Measurements from ENCODE around the gene INSYN1.
"Not testable (repeated sequence)": the region's sequence is repeated elsewhere in the genome, so short reads cannot be mapped to it uniquely, and the experiment has no call there.

Gene INSYN1, protein sequence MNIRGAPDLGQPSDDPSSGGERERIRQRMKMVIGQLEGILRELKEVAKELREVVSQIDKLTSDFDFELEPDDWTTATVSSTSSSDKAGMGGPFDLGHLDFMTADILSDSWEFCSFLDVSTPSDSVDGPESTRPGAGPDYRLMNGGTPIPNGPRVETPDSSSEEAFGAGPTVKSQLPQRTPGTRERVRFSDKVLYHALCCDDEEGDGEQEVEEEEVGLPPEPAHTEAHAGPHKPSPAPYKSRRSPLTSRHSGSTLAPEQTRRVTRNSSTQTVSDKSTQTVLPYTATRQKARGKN

DNA sequence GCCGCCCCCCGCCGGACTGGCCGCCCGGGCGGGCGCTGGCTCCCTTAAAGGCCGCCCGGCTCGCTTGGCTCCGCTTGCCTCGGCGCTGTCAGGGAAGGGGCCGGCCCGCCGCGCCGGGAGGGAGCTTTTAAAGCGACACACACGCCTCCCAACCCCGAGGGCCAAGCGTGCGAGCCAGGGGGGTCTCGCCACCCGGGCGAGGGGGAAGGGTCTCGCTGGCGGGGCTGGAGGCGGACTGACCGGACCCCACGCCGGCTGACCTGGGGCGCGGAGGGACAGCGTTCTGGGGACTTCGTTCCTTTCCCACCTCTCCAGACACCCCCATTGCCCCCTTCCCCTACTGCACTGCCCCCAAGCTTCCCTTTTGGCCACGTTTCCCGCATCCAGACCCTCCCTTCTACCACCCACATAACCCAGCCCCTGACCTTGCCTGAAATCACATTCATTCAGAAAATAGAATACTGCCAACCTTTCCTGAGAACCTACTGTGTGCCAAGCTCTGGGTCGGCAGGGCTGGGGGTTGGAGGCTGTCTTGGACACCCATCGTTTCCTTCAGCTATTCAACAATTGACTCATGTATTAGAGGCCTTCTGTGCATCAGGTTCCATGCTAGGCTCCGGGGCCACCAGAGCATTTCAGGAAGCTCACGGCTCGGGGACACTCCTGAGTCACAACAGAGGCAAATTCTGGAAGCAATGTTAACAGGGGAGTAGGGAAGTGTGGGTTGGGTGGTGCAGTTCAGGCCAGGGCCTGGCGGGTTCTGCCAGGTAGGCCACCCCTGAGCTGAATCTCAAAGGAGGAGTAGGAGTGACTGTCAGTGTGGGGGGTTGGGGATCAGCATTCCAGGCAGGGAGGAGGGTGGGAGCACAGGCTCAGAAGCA is at the start of gene INSYN1:
INSYN1 (minus strand) TSS at position 102 of the 881 bp plus-strand sequence. CDS start 2,221 bp downstream, outside the sequence.
- no peak for DNase-seq

DNA sequence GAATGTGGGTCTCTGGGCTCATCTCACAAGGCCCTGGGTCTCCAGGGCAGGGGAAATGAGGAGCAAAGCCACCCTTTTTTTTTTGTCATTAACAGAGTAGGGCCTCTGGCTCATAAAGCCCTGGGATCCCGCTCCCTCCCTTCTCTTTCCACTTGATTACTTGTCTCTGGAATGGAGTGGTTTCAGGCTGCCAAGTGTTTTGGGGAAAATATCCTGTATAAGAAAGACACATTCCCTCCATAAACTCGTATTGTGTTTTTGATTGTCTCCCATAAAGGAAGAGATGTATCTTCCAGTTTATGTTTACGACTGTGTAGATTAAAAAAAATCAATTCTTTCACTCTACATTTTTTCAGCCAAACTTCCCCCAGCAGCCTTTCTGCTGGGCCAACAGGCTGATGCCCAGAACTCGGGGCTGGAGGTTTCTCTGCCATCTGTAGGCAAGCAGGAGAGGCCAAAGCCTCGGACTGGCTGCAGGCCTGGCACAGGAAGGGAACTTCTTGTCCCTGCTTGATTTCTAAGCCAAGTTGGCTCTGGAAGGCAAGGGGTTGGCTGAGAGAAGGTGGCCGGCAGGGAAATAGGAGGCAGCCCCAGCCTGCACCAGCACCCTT is 49.4 kb upstream of the INSYN1 start:
- DNase-seq = no peak

DNA sequence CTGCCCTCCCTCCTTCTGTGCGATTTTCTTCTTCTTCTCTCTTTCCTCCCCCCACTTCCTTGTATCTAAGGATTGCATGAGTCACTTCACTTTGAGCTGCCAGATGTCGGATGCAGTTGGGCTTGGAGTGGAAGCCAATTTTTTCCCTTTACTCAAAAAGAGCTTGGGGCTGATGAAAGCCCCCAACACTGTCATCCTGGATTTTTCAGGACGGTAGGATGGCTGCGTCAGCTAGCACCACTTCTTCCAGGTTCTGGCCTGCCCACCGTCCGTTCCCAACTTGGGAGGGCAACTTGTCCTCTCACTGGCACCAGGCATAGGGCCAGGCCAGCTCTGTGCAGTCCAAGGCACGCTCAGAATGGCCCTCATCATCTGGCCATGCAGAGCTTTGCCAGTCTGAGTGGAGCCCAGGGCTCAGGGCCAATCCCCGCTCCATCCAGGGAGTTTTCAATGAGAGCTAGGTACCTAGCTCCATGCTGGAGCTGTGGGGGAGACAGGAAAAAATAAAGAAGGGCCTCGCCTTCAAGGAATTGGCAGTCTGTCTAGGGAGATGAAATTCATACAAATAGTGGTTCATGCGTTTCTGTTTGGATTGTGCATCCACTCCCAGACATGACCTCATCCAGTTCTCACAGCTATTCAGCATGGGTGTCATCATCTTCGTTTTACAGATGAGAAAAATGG is 47.7 kb upstream of the INSYN1 start:
- no peak for DNase-seq

DNA sequence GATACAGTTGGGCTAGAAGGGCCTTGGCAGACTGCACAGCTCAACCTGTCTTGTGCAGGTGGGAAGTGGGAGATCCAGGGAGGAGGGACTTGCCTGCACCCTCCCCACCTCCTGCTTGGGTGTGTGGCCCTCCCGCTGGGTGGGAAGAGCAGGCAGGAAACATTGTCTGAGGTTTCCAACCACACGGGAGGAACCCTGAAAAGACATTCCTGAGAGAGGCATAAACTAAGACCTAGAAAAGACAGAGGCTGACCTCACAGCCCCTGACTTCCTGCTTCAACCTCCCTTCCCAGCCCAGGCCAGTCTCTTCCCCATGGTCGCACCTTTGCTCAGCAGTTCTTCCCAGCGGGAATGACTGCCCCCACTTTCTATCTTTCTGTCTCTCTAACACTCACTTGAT is 46.3 kb upstream of the INSYN1 start:
- DNase-seq = no peak

DNA sequence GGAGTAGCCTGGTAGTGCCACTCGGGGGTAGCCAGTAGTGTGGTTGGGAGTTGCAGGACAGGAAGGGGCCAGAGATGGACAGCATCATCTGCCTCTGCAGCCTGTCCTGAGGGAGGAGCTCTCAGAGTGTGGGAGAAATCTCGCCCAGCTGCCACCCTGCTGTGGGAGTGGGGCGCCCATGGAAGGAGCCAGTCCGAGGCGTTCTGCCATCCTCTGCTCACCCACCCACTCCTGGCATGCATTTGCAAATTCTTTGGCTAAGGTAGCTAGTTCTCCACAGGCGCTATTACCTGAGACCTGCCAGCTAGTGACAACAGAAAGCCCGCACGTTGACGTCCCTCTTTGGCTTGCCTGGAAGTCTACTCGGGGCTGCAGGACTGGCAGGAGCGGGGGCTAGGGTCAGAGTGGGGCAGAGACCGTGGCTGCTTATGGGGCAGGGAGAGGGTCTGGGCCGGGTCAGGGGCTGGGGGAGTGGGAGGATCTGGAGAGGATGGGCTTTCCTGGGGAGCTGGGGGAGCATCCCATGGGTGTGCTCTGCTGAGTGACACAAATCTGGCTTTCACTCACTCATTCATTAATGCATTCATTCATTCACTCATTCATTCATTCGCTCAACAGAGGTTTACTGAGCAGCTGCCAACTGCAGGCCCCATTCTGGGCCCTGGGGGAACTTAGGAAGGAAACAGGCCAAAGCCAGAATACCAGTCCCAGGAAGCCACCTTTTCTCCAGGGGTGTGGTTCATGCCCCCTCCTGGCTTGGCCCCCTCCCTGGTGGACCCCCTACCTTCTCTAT is 44.4 kb upstream of the INSYN1 start:
- no peak for DNase-seq

DNA sequence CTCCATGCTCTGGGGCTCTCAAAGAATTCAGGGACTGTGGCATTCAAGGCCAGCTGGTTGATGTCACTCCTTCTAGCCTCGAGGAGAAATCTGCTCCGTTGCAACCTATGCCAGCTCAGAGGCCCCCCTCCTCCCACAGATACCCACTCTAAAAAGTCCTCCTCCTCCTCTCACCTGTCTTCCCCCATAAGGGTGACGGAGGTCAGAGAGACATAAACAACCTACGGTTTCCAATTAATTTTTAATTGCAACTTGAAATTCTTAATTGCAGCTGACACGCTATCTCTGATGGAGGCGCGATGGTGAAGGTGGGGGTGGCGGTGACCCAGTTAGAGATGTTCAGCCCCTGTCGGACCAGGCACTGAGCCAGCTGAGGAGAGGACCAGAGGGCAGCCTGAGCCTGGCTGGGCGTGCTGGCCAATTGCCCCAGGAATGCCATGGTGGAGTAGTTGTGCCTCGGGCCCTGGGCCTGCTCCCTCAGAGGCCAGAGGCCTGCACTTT is 43.2 kb upstream of the INSYN1 start:
- DNase-seq = no peak

DNA sequence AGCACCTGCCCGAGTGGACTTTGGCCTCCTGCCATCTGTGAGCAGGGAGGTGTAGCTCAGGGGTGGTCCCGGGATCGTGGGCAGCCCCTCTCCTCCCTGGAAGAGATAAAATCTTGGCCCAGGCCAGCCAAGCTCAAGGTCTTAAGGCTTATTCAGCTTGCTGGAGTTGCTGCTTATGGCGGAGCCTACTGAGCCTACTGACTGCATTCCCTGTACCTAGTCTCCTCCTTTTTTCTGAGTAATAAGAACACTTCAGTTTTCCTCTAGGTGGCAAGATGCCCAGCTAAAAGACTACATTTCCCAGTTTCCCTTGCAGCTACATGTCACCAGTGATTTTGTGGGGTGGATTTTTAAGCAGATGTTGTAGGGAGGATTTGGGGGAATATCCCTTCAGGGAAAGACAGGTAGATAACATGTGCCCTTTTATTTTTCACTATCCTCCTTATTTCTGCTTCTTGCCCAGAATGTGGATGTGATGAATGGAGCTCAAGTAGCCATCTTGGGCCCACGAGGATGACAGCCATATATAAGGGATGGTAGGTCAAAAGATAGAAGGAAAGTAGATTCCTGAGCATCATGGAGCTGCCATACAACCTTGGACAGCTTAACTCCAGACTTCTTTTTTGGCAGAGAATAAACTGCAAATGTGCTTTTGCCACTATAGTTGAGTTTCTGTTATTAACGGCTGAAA is 41.4 kb upstream of the INSYN1 start:
- DNase-seq = no peak

DNA sequence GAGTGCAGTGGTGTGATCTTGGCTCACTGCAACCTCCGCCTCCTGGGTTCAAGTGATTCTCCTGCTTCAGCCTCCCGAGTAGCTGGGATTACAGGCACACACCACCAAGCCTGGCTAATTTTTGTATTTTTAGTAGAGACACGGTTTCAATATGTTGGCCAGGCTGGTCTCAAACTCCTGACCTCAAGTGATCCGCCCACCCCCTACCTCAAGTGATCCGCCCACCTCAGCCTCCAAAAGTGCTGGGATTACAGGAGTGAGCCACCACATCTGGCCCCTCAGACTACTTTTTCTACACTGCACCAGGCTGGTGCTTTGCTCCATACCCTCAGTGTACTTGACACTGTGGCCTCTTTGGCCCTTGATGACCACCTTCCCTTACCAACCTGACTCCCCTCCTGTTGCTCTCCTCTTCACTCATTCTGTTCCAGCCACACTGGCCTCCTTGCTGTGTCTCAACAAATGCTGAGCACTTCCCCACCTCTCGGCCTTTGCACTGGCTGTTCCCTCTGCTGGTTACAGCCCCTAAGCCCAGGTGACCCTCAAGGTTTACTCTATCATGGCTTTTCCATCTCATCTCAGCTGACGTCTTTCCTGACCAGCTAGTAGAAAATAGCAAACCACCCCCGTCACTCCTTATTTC is 39.9 kb upstream of the INSYN1 start:
- DNase-seq = not testable (repeated sequence)

DNA sequence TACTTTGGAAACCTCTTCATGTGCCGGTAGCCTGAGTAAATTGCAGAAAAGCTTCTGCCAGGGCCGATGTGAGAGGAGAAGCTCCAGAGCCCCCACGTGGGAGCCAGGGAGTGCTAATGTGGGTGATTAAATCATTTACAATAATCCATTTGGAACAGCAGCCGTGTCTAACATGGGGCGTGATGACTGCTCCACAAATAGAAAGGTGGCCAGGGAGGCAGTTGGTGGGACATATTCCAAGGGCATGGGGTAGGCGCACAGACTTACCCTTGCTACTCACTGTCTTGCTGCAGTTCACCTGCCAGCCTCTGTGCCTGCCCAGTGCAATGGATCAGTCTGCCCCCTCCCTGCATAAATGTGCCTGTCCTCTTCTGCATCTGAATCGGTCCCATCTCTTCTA is 39.3 kb upstream of the INSYN1 start:
- DNase-seq = no peak

DNA sequence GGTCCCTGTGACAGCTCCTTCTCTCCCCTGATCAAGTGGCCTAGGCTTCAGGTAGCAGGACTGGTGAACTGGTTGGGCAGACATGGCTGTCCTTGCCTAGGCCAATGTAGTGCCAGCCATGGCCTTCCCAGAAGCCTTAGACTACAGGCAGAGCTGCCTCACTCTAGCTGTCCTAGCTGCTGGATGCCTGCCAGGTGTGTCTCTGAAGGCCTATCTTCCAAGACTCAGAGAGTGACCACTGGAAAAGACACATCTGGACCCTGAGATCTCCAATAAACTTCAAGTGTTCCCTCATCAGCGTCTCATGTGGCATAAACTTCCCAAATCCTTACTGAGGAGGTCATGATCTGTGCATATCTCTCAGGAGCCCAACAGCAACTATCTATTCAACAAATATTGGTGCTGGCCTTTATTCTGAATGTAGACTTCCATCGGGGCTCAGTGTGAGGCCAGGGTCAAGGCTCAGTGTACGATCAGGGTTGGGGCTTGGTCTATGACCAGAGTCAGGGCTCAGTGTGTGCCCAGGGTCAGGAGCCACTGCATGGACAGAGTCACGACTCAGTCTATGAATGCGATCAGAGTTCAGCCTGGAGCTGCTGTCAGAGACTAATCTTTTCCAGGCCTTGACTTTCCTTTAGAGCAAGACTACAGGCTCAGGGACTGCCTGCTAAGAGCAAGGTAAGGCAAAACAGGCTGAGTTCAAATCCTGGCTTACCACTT is 36.5 kb upstream of the INSYN1 start:
- DNase-seq = no peak

DNA sequence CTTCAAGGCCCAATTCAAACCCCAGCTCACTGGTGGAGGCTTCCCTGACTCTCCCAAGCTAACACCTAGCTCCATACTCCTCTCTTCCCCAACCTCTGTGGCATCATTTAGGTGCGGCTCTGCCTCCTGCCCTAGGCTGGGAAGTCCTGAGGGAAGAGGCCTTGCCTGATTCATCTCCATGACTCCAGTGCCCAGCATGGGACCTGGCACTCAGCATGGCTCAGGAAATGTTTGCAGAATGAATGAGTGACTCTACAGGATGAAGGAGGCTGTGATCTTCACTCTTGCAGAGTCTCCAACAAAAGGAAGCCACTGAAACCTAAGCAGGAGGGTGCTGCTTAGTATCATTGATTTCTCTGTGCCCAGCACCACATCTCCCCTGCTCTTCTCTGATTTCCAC is 34.5 kb upstream of the INSYN1 start:
- no peak for DNase-seq

DNA sequence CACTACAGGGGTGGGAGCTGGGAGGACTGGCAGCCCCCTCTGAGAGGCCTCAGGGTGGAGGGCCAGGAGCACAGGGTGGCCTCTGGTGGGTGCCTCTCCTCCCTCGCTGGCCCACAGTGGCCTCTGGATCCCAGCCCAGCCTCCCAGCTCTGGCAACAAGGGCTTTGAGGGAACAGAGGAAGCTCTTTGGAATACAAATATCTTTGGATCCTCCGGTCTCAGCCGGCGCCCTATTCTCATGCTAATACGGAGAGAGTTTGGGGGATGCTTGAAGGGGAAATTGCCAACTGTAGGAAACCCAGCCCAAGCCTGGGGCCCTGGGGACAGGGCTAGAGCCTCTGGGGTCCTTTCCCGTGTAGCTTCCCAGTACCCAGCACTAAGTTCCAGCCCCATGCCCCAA is 33.4 kb upstream of the INSYN1 start:
- DNase-seq = no peak

DNA sequence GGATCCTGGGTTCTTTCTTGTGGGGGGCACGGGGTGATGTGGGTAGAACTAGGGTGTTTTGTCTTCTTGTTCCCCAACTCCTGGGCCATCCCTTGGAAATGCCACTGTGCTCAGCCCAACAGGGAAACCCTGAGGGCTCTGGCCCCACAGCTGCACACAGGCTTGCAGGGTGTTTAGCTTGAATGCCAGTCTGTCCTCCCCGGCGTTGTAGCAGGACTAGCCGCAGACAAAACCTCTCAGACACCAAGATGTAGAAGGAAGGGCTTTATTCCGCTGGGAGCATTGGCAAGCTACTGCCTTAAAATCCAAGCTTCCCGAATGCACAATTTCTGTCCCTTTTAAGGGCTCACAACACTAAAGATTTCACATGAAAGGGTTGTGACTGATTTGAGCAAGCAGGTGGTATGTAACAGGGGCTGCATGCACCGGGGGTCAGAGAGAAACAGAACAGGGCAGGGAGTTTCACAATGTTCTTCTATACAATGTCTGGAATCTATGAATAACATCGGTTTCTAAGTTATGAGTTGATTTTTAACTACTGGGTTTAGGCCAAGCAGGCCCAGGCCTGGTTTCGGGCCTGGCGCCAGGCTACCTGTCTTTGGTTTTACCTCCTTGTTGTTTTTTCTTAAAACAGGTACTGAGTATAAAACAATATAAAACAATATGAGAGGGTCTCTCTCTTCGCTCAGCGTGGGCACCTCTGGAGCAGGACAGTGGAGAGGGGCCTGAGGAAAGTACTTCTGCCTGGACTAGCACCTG is 32.3 kb upstream of the INSYN1 start:
- DNase-seq = not testable (repeated sequence)

DNA sequence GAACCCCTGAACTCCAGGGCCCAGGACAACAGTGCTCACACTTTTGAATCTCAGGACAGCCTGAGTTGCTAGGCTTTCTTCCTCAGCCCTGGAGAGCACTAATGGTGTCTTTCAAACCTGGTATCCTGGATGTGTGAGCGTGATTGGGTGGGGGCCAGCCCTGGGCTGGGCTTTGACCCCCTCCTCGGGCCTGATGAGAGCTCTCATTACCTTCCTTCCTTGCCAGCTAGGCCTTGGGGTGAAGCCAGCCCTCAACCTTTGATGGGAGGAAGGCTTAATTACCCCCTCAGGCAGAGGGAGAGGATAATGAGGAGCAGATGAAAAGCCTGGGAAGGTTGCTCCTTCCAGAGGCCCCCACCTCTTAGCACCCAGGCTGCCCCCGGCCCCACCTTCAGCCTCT is 31.1 kb upstream of the INSYN1 start:
- DNase-seq = no peak

DNA sequence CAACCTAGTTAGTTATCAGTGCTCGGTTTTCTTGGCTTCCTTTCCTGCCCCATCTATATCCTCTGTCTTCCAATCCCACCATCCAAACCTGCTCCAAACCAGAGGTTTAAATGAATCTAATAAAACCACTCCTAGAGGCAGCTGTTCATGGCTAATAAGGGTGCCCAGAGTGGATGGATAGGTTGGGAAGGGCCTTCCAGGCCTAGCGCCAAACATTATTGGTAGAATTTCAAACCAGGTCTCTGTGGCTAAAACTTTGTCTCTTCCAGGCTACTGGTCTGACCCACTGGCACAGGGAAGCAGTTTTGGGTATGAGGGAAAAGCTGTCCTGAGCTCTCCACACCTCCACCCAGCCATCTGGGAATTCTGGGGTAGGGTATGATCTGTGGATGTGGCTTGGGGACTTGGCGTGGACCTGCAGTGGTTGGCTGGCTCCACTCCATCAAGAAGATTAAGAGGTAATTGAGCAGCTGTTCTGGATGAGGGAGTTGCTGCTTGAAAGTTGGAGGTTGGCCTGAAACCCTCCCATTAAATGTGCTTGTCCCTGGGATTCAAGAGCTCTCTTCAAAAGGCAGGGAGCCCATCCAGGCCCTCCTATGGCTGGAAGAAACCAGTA is 29.3 kb upstream of the INSYN1 start:
- DNase-seq = no peak

DNA sequence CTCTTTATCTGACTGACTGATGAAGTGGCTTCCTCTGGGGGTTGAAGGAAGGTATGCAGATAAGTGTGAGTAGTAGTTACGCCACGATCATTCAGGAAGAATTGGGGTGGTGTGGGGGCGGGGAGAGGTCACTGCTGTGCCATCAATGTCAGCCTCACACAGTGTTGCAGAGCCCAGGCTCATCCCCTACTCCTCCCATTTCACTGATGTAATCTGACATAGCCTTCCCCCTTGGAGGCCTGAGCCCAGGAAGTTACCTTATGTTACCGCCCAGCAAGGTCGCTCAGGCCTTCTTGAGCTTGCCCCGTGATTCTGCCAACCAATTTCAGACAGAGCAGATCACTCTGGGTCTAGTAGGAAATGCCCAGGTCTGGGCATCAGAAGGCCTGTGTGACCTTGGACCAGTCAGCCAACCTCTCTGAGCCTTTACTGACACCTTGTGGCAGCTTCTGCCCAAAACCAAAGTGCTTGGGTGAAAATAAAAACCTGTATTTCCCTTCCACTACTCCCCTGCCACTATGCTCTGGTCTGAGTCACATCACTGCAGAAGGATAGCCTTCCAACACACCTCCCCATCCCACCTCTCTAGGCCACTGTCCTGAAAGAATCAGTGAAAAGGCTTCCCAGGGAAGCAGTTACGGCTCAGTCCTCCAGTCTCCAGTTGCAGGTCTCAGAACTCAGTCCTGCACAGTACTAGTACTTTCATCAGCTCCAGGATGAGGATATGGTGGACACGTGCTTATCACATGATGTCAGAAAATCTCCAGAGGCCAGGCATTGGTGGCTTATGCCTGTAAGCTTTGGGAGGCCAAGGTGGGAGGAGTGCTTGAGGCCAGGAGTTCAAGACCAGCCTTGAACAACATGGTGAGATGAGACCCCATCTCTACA is 28.1 kb upstream of the INSYN1 start:
- DNase-seq = no peak

DNA sequence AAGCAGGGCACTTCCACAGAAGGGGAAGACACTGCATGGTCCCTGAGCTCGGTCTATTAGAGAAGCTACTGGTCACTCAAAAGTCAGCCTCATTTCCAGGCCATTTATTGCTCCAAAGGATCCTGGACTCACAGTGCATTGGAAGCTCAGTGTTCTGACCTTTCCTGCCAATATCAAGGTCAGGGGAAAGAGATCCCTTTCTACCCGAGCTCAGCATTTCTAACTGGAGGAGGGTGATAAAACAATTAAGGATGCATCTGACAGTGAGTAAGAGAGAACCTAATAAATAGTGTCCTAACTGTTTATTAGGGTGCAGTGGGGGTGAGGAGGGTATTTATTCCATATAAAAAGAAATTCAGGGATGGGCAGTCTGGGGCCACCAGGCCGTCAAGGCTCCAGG is 26.8 kb upstream of the INSYN1 start:
- no peak for DNase-seq

DNA sequence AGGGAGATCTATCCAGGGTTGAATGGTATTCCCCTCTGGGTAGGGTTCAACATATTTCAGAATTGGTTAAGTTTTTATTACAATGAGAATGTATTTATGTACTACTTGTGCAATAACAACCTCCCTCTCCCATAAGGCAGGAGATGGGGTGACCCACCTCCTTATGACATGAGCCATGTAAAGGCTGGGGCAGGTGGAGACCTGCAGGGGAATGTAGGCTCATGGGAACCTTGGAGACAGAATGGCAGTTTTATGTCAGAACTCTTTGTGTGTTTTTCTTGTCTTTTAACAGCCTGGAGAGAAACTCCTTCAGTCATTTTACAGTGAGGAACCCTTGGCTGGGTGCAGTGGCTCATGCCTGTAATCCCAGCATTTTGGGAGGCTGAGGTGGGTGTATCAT is 24.6 kb upstream of the INSYN1 start:
- no peak for DNase-seq
